Thyroid gland (tissue), 4 donors: ENCODE results near the gene RAP1GAP2. TPM values are rescaled to one million over a fixed set of nuclear protein-coding genes. Genes with fewer than 3 reads are reported as not detected.

Experiments used
- DNase-seq, 2 donors: peaks; one replicate each; pipeline ENCODE4 v3.0.0-alpha.2; 2019
- H3K27ac ChIP-seq, 3 donors: fragments of 200-600 bp; sonication (generic); 1 replicate in 2 of 3; 2 replicates in 1 of 3; pipeline ENCODE4 v1.5.1; 2016 to 2019; ENCODE audit warnings: mild to moderate bottlenecking in 1 of 3, moderate library complexity in 1 of 3
- H3K27me3 ChIP-seq: fragments of 200-600 bp; sonication (generic); one replicate; pipeline ENCODE4 v1.5.1; 2019
- H3K36me3 ChIP-seq, 2 donors: fragments of 200-600 bp; sonication (generic); one replicate each; pipeline ENCODE4 v1.5.1; 2016 to 2019
- H3K4me1 ChIP-seq, 2 donors: fragments of 200-600 bp; sonication (generic); one replicate each; pipeline ENCODE4 v1.5.1; 2017 to 2019
- H3K4me3 ChIP-seq, 3 donors: fragments of 200-600 bp; sonication (generic); replicated peaks in 1 of 3; 1 replicate in 2 of 3; 2 replicates in 1 of 3; pipeline ENCODE4 v1.5.1; 2016; ENCODE audit warnings: mild to moderate bottlenecking in 1 of 3
- H3K9me3 ChIP-seq: fragments of 200-600 bp; sonication (generic); one replicate; pipeline ENCODE4 v1.5.1; 2017
- POLR2A ChIP-seq, 2 donors: fragments of 450-650 bp; IDR thresholded peaks; one replicate each; pipeline ENCODE4 v1.6.1; 2017; ENCODE audit warnings: antibody characterized with exemption in 2 of 2, mild to moderate bottlenecking in 2 of 2, moderate library complexity in 1 of 2
- WGBS, 2 donors: methylation state at CpG; one replicate each; pipeline ENCODE4 v1.1.5; 2017; 5-methylcytosine and 5-hydroxymethylcytosine counted together
- intact Hi-C: fragments of 100-400 bp; cut with DNase I; formaldehyde crosslinking; loops from one replicate; pipeline ENCODE4 v1.15.1; 2023
- total RNA-seq, 4 donors: library from RNA; depleted of rRNA; stranded (reverse); fragments of >200 nt; gene quantifications; one replicate each; pipeline ENCODE4 v1.2.3, GENCODE V29; 2016
- TF ChIP-seq, protein P1 (sequence below), 6 experiments: fragments of 200-600 bp in 3 of 6; fragments of 450-650 bp in 3 of 6; sonication (generic) in 3 of 6; IDR thresholded peaks; one replicate each; pipeline ENCODE4 v1.5.1; 2016 to 2019; ENCODE audit warnings: antibody characterized with exemption in 6 of 6, mild to moderate bottlenecking in 2 of 6, inconsistent platforms in 1 of 6, moderate library complexity in 1 of 6

Gene RAP1GAP2
- total RNA-seq, 4 donors from 2014 or later = 5.9 to 8.4 (median 6.8) TPM

DNA sequence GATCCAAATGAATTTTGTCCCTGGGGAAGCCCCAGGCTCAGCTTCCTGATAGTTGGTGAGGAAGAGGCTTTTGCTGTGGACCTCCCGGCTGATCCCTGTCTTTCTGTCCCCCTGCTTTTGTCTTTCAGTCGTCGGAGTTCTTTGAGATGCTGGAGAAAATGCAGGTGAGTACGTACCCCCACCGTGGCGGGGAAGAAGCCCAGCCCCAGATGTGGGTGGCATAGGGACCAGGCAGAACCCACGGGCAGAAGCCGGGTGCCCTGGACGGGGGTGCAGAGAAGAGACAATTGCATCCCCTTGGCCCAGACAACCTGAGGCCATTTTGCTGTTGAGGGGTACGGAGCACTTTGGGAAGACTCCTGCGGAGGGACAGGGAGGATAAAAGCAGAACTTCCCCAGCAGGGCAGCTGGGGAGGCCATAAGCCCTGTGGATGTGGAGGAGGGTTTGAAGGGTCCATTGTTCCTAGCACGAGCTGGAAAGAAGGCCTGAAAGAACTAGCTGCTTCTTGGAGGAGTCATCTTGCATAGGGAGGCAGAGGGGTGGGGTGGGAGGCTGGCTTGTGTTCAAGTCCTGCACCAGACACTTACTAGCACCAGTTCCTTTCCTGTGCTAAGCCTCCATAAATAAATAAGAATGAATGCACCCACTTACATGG is 161.5 kb downstream of the RAP1GAP2 start:
- no peak for DNase-seq
- H3K27ac ChIP-seq = no peak overlapping the region
- no peak overlapping the region for H3K4me3 ChIP-seq
- no peaks in the 10 kb centered on the region for H3K27me3 ChIP-seq
- no peaks in the 10 kb centered on the region for H3K9me3 ChIP-seq
- no peaks in the 10 kb centered on the region for H3K36me3 ChIP-seq
- intact Hi-C loops = no loop called here
- TF ChIP-seq POLR2A (IDR thresholded peaks at IDR 0.05) = no peak
- TF ChIP-seq, protein P1, sequence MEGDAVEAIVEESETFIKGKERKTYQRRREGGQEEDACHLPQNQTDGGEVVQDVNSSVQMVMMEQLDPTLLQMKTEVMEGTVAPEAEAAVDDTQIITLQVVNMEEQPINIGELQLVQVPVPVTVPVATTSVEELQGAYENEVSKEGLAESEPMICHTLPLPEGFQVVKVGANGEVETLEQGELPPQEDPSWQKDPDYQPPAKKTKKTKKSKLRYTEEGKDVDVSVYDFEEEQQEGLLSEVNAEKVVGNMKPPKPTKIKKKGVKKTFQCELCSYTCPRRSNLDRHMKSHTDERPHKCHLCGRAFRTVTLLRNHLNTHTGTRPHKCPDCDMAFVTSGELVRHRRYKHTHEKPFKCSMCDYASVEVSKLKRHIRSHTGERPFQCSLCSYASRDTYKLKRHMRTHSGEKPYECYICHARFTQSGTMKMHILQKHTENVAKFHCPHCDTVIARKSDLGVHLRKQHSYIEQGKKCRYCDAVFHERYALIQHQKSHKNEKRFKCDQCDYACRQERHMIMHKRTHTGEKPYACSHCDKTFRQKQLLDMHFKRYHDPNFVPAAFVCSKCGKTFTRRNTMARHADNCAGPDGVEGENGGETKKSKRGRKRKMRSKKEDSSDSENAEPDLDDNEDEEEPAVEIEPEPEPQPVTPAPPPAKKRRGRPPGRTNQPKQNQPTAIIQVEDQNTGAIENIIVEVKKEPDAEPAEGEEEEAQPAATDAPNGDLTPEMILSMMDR (IDR thresholded peaks at IDR 0.05) = no peak
- H3K4me1 ChIP-seq = peaks cover 0 to 9% of the 10 kb centered on the region in 2 donors
- 93% methylated on average over 12 of the region's 12 CpGs for WGBS, 2 donors

DNA sequence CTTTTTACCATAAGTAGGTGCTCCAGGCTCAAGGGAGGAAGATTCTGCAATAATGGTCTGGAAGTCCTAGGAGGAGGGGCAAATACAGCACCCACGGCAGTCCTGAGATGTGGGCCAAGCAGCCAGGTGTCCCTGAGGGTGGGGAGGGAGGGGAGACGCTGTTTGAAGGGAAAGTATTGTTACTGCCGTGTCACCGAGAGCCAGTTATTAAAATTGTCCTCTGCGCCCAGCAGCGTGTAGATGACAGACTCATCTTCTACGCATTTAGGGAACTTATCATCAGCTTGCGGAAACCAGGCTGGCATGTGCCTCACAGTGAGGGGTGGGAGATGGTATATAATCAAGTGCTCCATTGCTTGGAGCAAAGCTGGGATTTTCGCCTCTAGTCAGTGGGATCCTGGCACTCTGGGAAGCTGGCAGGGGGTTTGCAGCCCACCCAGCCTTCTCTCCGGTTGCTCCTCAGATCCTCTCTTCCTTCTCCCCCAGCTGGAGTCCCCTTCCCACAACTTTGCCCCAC is 162.5 kb downstream of the RAP1GAP2 start:
- Histone ChIP-seq H3K27me3 (no peaks in the 10 kb centered on the region), H3K27ac (no peak overlapping the region), H3K36me3 (no peaks in the 10 kb centered on the region), H3K4me1 (peaks cover 0 to 9% of the 10 kb centered on the region in 2 donors), H3K4me3 (no peak overlapping the region), H3K9me3 (no peaks in the 10 kb centered on the region)
- 91 to 92% methylated on average over 10 of the region's 10 CpGs for WGBS, 2 donors
- TF ChIP-seq, protein P1 (IDR thresholded peaks at IDR 0.05) = no peak
- no peak for TF ChIP-seq POLR2A (IDR thresholded peaks at IDR 0.05)
- intact Hi-C loops = no loop called here
- DNase-seq = no peak

DNA sequence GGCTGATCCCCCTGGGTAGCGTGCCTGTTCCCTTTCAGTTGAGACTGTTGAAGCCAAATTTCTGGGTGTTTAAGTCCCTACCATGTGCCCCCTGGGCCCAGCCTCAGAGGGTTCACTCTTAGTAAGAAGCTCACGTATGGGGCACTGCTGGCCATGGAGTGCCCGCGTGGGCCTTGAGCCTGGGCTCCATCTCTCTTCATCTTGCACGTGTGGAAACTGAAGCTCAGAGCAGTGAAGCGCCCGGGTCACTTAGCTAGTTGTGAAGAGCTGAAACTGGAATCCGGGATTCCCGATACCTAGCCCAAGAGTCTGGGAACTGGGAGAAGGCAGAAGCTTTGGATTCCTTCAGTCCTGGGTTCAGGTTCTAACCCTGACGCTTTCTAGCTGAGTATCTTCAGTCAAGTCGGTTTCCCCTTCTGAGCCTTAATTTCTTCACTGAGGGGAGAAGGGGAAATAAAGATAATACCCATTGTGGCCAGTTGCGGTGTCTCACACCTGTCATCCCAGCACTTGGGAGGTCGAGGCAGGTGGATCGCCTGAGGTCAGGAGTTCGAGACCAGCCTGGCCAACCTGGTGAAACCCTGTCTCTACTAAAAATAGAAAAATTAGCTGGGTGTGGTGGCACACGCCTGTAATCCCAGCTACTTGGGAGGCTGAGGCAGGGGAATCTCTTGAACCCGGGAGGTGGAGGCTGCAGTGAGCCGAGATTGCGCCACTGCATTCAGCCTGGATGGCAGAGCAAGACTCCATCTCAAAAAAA is 163.3 kb downstream of the RAP1GAP2 start:
- intact Hi-C loops = no loop called here

DNA sequence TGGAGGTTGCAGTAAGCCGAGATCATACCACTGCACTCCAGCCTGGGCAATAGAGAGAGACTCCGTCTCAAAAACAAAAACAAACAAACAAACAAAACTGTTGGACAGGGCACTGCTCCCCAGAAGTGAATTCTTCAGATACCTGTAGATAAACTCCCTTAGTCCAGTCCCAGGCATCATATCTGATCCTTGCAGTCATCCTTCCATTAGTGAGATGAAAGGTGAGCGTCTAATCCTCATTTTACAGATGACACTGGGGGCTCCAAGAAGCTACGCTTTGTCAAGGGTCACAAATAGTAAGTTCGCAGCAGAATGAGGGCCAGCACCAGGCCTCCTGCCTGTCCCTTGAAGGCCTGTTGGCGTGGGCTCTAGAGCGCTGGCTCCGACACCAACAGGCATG is 165.2 kb downstream of the RAP1GAP2 start:
- Histone ChIP-seq H3K27ac (no peak overlapping the region), H3K9me3 (no peaks in the 10 kb centered on the region), H3K36me3 (no peaks in the 10 kb centered on the region), H3K27me3 (no peaks in the 10 kb centered on the region), H3K4me3 (no peak overlapping the region), H3K4me1 (peaks cover 8 to 19% of the 10 kb centered on the region in 2 donors)
- 94 to 97% methylated on average over 8 of the region's 8 CpGs for WGBS, 2 donors
- no peak for TF ChIP-seq POLR2A (IDR thresholded peaks at IDR 0.05)
- TF ChIP-seq, protein P1 (IDR thresholded peaks at IDR 0.05) = no peak
- DNase-seq = no peak
- intact Hi-C loops = no loop called here

More for the DNA sequence above, 163.3 kb downstream of the RAP1GAP2 start:
- TF ChIP-seq POLR2A (IDR thresholded peaks at IDR 0.05) = no peak
- TF ChIP-seq, protein P1 (IDR thresholded peaks at IDR 0.05) = no peak
- 96 to 97% methylated on average over 11 to 19 of the region's 19 CpGs for WGBS, 2 donors
- no peak for DNase-seq
- H3K4me3 ChIP-seq = no peak overlapping the region
- H3K27me3 ChIP-seq = no peaks in the 10 kb centered on the region
- H3K27ac ChIP-seq = no peak overlapping the region
- H3K4me1 ChIP-seq = peaks cover 0 to 9% of the 10 kb centered on the region in 2 donors
- no peaks in the 10 kb centered on the region for H3K9me3 ChIP-seq
- no peaks in the 10 kb centered on the region for H3K36me3 ChIP-seq

DNA sequence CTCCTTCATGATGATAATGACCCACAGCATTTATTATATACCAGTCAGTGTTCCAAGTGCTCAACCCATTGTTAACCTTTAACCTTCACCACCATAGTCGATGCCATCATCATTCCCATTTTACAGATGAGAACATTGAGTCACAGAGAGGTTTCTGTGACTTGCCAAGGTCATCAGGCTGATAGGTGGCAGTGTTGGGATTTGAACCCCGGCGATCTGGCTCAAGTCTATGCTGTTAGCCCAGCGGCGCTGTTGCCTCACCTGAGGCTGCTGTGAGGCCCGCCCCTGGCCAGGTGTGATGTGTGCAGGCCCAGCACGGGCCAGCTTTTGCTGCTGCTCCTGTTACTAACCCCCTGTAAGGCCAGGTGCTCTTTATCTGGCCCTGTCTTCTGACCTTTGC is 166.0 kb downstream of the RAP1GAP2 start:
- TF ChIP-seq, protein P1 (IDR thresholded peaks at IDR 0.05) = no peak
- TF ChIP-seq POLR2A (IDR thresholded peaks at IDR 0.05) = no peak
- DNase-seq = no peak
- Histone ChIP-seq H3K27ac (no peak overlapping the region), H3K4me3 (no peak overlapping the region), H3K36me3 (no peaks in the 10 kb centered on the region), H3K9me3 (no peaks in the 10 kb centered on the region), H3K4me1 (peaks cover 8 to 19% of the 10 kb centered on the region in 2 donors), H3K27me3 (no peaks in the 10 kb centered on the region)
- WGBS, 2 donors = 89% methylated on average over 7 of the region's 7 CpGs
- intact Hi-C loops = no loop called here
